Chondrocyte (in vitro differentiated cells): ENCODE data around the gene MAST3. TPM values are rescaled to one million over a fixed set of nuclear protein-coding genes. Genes with fewer than 3 reads are reported as not detected.

Experiments
- DNase-seq: peaks from one replicate; pipeline ENCODE4 v3.0.0; 2021; ENCODE audit warnings: mixed read lengths, low spot score
- H3K27ac Mint-ChIP-seq: one replicate; pipeline ENCODE4 v1.8.0; 2021; ENCODE audit warnings: mild to moderate bottlenecking, moderate library complexity, mixed read lengths; ENCODE audit not compliant: unreplicated experiment
- H3K27me3 Mint-ChIP-seq: 2 replicates; pipeline ENCODE4 v1.8.0; 2021; ENCODE audit warnings: low read depth, mixed read lengths
- H3K36me3 Mint-ChIP-seq: 2 replicates; pipeline ENCODE4 v1.8.0; 2021; ENCODE audit warnings: low read depth, mixed read lengths
- H3K4me1 Mint-ChIP-seq: 2 replicates; pipeline ENCODE4 v1.8.0; 2021; ENCODE audit warnings: low read depth, mild to moderate bottlenecking, mixed read lengths
- H3K4me3 Mint-ChIP-seq: one replicate; pipeline ENCODE4 v1.8.0; 2021; ENCODE audit warnings: mild to moderate bottlenecking, moderate library complexity, mixed read lengths; ENCODE audit not compliant: unreplicated experiment
- H3K9me3 Mint-ChIP-seq: 2 replicates; pipeline ENCODE4 v1.8.0; 2021; ENCODE audit warnings: low read depth, mixed read lengths
- total RNA-seq: library from RNA; stranded (reverse); gene quantifications from 3 replicates; pipeline ENCODE4 v1.2.1, GENCODE V29; 2021
- TF ChIP-seq, protein P1 (sequence below): fragments of 200-600 bp; sonication (generic); IDR thresholded peaks from 2 replicates; pipeline ENCODE4 v1.5.0; 2021; ENCODE audit warnings: antibody characterized with exemption, mild to moderate bottlenecking, moderate library complexity

MAST3 gene
- total RNA-seq, 1 donor from 2014 or later: 10.1 TPM

DNA sequence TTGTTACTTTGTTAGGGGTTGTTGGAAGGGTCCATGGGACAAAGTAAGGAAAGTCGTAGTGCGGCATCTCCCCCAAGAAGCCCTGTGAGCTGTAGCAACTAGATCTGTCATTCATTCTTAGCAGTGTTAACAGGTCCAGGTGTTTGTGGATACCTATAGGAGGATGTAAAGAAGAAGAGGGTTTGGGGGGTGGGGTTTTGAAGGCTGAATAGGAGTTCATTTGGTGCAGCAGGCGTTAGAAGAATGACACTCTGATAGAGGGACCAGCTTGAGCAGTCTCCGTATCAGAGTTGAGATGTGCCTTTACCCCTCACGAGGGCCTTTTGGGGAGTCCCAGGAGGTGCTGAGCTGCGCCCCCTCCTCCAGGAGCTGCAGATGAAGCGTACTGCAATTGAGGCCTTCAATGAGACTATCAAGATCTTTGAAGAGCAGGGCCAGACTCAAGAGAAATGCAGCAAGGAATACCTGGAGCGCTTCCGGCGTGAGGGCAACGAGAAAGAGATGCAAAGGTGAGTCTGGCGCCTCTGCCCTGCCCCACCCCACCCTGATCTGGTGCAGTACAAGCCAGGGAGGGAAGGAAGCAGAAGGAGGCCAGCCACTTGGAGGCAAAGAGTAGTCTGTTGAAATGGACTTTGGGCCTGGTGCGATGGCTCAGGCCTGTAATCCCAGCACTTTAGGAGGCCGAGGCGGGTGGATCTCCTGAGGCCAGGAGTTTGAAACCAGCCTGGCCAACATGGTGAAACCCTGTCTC is 68.4 kb downstream of the MAST3 start:
- Mint-ChIP-seq H3K27me3 (no peaks in the 10 kb centered on the region), H3K4me1 (no peaks in the 10 kb centered on the region), H3K9me3 (no peaks in the 10 kb centered on the region), H3K4me3 (no peak overlapping the region), H3K36me3 (peaks cover 27% of the 10 kb centered on the region), H3K27ac (no peak overlapping the region)
- DNase-seq: no peak
- TF ChIP-seq, protein P1, sequence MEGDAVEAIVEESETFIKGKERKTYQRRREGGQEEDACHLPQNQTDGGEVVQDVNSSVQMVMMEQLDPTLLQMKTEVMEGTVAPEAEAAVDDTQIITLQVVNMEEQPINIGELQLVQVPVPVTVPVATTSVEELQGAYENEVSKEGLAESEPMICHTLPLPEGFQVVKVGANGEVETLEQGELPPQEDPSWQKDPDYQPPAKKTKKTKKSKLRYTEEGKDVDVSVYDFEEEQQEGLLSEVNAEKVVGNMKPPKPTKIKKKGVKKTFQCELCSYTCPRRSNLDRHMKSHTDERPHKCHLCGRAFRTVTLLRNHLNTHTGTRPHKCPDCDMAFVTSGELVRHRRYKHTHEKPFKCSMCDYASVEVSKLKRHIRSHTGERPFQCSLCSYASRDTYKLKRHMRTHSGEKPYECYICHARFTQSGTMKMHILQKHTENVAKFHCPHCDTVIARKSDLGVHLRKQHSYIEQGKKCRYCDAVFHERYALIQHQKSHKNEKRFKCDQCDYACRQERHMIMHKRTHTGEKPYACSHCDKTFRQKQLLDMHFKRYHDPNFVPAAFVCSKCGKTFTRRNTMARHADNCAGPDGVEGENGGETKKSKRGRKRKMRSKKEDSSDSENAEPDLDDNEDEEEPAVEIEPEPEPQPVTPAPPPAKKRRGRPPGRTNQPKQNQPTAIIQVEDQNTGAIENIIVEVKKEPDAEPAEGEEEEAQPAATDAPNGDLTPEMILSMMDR: no peak

DNA sequence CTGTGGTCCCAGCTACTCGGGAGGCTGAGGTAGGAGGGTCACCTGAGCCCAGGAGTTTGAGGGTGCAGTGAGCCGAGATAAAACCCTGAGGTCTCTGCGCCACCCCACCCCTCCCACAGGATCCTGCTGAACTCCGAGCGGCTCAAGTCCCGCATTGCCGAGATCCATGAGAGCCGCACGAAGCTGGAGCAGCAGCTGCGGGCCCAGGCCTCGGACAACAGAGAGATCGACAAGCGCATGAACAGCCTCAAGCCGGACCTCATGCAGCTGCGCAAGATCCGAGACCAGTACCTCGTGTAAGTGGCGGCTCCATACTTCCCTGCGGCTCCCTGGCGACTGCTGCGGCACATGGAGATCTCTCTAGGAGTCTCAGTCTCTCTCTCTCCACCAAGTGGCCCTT is 69.4 kb downstream of the MAST3 start:
- TF ChIP-seq, protein P1: no peak
- Mint-ChIP-seq H3K4me3 (no peak overlapping the region), H3K27ac (no peak overlapping the region), H3K9me3 (no peaks in the 10 kb centered on the region), H3K4me1 (no peaks in the 10 kb centered on the region), H3K27me3 (no peaks in the 10 kb centered on the region), H3K36me3 (peaks cover 30% of the 10 kb centered on the region)
- no peak for DNase-seq

- TF ChIP-seq, protein P1: peak; percentile 84
- no peak overlapping the region for H3K27ac Mint-ChIP-seq
- DNase-seq: no peak
Observed at GRCh38 chr19:18167975-18168645, 70.5 kb downstream of the MAST3 start.

DNA sequence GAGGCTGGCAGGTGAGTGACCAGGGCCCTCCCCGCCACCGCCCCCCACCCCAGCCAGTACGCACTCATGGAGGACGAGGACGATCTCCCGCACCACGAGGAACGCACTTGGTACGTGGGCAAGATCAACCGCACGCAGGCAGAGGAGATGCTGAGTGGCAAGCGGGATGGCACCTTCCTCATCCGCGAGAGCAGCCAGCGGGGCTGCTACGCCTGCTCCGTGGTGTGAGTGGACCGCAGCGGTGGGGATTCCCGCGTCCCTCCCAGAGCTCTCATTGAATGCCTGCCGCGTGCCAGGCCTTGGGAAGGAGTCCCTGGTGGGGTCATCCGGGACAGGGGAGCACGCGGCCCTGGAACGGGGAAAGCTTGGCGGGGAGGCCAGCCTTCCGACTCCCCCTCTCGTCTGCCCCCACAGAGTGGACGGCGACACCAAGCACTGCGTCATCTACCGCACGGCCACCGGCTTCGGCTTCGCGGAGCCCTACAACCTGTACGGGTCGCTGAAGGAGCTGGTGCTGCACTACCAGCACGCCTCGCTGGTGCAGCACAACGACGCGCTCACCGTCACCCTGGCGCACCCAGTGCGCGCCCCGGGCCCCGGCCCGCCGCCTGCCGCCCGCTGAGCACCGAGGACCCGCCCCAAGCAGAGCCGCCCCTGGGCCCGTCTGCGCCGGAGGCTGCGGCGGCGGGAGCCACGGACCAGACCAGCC is 71.2 kb downstream of the MAST3 start:
- Mint-ChIP-seq H3K4me1 (peaks cover 4% of the 10 kb centered on the region), H3K27ac (no peak overlapping the region), H3K36me3 (peaks cover 26% of the 10 kb centered on the region), H3K9me3 (no peaks in the 10 kb centered on the region), H3K27me3 (no peaks in the 10 kb centered on the region), H3K4me3 (no peak overlapping the region)
- DNase-seq: no peak
- TF ChIP-seq, protein P1: no peak

More at GRCh38 chr19:18167975-18168645, 70.5 kb downstream of the MAST3 start:
- Mint-ChIP-seq H3K27me3 (no peaks in the 10 kb centered on the region), H3K4me3 (no peak overlapping the region), H3K4me1 (no peaks in the 10 kb centered on the region), H3K9me3 (no peaks in the 10 kb centered on the region), H3K36me3 (peaks cover 28% of the 10 kb centered on the region)

DNA sequence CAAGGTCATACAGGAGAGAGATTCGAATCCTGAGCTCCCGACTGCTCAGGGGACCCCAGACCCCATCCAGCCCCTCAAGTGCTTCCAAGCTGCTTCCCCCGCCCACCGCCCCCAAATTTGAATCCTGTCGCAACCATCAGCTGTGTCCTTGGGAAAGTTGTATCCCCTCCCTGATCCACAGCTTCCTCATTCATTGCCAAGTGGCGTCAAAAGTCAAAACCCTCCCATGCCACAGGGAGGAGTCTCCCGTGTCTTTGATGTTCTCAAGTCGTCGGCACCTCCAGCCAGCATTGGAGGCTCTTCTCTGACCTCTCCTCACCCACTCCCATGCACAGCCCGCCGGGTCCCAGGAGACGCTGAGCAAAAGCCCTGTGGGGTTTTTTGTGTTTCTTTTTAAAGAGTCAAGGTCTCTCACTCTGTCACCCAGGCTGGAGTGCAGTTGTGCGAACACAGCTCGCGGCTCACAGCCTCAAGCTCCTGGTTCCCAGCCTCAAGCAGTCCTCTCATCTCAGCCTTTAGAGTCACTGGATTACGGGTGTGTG is 73.2 kb downstream of the MAST3 start:
- H3K4me1 Mint-ChIP-seq: peaks cover 8% of the 10 kb centered on the region

More for the DNA sequence above, 73.2 kb downstream of the MAST3 start:
- H3K9me3 Mint-ChIP-seq: no peaks in the 10 kb centered on the region
- no peak for DNase-seq
- H3K36me3 Mint-ChIP-seq: peaks cover 22% of the 10 kb centered on the region
- TF ChIP-seq, protein P1: no peak
- H3K27ac Mint-ChIP-seq: peak overlapping the region; percentile 49
- peaks cover 3% of the 10 kb centered on the region for H3K27me3 Mint-ChIP-seq
- H3K4me3 Mint-ChIP-seq: no peak overlapping the region
